HG03135 (cell line): ENCODE measurements around the gene IP6K1.
"Not testable (repeated sequence)": the region's sequence is repeated elsewhere in the genome, so short reads cannot be mapped to it uniquely, and the experiment has no call there.

Experiments
- ATAC-seq: cut with Tn5 transposase; IDR thresholded peaks from one replicate; pipeline ENCODE4 v1.9.1; 2021; ENCODE audit warnings: mild to moderate bottlenecking, moderate library complexity; ENCODE audit not compliant: unreplicated experiment

IP6K1 gene

DNA sequence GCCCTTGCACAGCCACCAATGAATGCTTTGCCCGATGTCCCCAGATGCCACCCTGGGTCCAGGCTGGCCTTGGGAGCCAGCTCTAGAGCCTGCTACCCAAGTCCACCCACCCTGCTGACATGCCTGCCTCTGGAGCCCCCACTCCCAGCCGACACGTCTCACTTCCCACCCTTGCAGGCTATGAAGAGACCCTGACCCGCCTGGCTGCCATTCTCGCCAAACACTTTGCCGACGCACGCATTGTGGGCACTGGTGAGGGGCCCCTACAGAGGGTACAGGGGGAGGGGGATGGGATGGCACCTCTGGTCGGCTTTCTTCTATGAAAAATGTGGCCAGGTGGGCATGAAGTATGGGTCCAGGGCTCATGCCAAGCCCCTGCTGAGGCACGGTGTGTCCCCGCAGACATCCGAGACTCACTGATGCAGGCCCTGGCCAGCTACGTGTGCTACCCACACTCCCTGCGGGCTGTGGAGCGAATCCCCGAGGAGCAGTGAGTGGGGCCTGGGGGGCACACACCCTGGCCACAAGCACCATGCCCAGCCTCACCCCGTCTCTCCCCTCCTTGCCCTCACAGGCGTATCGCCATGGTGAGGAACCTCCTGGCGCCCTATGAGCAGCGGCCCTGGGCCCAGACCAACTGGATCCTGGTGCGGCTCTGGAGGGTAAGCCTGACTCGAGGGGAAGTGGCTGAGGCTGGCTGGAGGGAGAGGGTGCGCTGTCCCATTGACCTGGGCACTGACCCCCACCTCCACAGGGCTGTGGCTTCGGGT is 72.8 kb downstream of the IP6K1 start:
- no peak for ATAC-seq

DNA sequence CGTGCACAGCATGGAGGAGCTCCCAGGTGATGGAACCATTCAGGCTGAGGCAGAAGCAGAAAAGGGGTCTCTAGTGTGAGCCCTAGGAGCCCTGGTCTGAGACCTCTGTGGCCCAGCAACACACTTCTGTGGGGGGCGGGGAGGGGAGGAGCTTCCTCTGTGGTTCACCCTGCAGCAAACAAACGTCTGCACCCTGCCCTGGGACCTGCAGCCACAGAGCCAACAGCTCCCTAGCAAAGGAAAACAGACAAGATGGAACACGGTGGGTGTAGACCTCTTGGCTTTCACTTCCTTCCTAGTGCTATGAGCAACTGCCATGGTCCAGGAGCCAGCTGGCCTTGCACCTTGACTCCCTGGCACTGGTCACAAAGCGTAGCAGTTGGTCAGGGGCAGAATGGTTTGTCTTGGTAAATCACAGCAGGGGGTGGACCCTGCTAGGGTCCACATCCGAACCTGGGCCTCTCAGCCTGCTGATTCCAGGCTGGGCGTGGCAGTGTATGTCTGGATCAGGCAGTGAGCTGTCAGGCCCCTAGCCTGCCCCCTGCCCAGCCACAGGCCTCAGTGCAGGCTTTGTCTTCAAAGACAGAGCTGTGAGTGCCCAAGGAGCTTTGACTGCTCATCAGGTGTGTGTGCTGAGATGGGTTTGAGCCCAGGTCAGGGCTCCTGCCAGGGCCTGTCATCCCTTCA is 73.6 kb downstream of the IP6K1 start:
- ATAC-seq: no peak

DNA sequence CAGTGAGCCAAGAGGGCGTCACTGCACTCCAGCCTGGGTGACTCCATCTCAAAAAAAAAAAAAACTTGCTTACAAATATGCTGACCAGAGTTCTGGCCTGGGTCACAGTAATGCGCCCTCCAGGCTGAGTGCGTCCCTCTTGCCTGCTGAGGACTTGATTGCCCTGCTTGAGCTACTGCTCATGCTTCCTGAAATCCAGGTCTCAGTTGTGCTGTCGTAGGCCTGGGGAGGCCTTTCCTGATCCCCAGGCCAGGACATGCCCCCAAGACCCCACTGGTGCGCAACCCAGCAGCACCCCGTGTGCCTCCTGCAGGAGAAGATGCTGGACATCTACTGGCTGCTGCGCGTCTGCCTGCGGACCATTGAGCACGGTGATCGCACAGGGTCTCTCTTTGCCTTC is 74.2 kb downstream of the IP6K1 start:
- ATAC-seq: no peak

DNA sequence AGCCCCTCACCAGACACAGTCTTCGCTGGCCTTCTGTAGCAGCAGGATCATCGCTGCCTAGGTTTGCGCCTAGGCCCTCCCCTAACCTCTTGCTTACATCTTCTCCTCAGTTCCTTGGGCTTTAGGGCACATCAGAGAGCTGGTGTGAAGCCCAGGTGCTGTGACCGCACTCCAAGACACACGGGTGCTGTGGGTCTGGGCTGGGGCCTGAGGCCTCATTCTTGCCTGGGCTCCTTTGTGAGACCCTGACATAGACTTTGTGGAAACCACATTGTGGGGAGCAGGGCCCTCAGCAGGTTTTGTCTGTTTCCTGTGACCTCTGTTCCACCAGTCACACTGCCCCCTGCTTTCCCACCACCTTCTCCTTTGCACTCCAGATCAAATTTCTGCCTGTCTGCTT is 74.9 kb downstream of the IP6K1 start:
- no peak for ATAC-seq

DNA sequence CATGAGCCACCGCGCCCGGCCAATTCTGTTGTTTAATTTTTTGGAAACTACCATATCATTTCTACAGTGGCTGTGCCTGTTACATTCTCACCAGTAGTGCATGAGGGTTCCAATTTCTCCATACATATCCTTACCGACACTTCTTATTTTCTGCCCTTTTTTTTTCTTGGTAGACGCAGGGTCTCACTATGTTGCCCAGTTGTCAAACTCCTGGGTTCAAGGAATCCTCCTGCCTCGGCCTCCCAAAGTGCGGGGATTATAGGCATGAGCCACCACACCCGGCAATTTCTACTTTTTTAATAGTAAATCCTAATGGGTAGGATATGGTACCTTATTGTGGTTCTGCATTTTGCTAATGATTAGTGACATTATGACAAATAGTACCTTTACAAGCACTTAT is 76.5 kb downstream of the IP6K1 start:
- ATAC-seq: no peak

DNA sequence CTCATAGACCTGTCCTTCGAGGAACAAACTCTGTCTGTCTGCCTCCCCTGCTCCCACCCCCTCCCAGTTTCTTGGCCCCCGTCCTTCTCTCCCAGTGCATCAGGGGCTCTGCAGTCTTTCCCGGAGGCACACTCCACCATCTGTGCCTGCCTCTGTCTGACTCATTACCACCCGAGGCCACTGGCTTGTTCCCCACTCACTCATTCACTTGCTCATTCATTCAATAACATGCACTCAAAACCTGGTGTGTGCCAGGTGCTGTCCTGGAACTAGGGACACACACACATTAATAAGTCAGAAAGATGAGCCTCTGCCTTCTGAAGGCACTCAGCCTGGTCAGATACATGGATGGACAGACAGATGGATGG is 79.2 kb downstream of the IP6K1 start:
- ATAC-seq: no peak

DNA sequence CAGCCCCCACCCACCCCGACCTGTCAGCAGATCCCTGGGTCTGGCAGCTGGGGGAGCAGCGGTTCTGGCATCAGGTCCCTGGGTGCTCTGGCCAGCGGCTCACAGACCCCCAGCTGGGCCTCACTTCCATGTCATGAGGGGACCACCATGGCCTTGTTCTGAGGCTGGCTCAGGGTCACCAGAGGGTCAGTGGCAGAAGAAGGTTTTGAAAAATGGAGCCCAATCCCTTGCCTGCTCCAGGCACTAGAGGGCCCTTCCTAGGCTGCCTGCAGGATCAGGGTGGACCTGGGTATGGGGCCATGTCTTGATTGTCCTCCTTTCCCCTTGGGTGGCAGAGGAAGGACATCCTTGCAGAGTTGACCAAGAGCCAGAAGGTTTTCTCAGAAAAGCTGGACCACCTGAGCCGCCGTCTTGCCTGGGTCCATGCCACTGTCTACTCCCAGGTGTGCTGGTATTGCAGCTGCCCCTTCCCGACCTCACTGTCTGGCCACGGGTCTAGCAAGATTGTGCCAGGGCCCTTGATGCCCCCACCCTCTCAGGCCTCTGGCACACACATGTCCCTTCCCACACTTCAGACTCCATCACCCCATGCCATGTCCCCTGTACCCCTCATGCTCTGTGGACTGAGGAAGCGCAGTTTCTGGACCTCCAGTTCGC is 79.8 kb downstream of the IP6K1 start:
- ATAC-seq: no peak

DNA sequence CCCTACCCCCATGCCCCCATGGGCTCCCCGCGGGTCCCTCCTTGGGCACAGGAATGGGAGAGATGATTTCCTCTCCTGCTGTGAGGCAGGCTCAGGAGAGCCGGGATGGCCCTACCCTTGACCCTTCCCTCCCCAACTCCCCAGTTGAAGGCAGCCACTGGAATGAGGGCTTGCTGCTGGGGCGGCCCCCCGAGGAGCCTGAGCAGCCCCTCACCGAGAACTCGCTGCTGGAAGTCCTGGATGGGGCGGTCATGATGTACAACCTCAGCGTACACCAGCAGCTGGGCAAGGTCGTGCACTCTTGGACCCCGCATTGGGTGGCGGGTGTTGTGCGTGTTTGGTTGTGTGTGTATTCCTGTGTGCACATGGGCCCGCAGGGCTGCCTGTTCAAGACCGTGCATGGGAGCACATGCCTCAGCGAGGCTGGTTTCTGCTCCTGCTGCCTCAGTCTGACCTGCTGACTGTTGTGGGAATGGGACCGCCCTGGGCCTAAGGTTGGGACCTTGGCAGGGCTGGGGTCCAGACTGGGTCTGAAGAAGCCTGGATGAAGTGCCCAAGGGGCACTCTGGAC is 80.9 kb downstream of the IP6K1 start:
- no peak for ATAC-seq

DNA sequence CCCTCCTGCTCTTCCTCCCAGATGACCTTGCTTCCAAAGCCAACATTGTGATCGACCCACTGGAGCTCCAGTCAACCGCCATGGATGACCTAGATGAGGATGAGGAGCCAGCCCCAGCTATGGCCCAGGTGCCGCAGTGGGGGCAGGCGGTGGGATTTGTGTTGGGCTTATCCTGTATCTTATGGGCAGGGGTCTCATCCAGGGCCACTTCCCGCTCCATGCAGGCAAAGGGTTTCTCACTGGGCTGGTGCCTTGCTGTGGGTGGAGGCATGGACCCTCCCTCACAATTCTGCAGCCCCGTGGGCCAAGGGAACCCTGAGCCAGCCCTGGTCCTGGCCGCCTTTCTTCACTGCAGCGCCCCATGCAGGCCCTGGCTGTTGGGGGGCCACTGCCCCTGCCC is 81.7 kb downstream of the IP6K1 start:
- ATAC-seq: no peak

DNA sequence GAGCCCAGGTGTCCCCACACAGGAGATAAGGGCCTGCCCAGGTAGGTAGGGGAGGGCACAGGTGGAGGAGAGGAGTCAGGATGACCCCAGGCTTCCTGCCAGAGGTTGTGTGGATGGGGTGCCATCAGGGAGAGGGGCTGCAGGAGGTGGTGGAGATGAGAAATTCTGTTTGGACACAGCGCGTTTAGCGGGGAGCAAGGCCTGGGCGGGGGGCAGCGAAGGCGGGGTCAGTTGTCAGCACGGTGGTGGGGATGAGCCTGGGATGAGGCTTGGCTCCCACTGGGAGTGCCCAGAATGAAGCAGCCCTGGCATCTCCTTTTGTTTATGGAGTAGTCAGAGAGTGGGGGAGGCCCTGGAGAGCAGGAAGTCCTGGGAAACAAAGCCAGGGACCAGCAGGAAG is 82.4 kb downstream of the IP6K1 start:
- ATAC-seq: no peak

DNA sequence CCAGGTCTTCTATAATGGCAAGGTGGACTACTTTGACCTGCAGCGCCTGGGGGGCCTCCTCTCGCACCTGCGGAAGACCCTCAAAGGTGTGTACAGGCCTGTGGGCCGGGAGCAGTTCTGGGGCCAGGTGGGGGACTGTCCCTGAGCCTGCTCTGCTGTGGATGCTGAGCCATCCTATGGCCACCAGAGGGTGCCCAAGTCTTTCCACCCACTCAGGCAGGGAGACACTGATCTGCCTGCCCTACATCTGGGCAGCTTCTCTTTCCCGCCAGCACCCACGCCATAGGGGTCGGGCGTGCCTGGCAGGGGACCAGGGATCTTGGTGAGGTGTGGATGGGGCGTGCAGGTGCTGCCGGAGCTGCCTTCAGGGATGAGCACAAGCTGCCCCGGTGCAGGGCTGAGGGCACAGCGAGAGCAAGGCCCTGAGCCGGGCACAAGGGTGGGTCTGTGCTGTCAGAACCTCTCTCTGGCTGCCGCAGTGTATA is 82.9 kb downstream of the IP6K1 start:
- ATAC-seq: no peak

DNA sequence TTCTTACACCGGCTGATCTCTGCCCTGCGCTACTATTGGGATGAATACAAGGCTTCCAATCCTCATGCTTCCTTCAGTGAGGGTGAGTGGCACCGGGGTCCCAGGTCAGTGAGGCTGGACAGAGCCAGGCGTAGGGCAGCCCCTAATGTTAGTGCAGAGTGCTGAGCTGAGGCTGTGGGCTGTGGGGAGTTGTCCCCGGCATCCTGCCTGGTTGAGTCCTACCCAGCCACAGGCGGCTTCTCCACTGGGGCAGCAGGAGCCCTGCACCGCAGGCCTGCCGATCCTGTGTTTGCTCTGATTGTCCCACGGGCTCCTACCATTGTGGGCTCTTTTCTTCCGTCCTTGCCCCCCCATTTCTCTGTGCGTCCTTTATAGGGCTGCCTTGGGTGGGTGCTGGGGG is 83.7 kb downstream of the IP6K1 start:
- ATAC-seq: no peak

DNA sequence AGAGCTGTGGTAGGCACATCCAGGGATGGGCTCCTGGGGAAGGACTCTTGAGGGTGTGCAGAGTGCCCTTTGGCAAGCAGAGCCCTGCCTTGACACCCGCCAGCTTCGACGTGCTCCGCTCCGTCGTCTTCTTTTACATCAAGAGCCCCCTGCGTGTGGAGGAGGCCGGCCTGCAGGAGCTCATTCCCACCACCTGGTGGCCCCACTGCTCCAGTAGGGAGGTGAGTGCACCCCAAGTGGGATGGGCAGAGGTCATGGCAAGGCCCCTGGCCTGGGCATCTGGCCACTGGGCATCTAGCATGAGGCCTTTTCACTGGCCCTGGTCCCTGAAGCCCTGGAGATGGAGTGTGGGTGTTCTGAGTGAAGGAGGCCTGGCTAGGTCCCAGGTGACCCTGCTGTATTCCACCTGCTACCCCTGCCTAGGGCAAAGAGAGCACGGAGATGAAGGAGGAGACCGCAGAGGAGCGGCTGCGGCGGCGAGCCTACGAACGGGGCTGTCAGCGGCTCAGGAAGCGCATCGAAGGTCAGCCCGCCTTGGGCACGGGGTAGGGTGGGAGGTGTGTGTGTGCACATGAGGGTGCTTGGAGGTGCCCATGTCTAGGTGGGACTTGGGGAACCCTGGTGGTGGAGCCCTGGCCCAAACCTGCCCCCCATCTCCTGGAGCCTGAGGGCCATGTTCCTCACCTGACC is 84.8 kb downstream of the IP6K1 start:
- no peak for ATAC-seq

DNA sequence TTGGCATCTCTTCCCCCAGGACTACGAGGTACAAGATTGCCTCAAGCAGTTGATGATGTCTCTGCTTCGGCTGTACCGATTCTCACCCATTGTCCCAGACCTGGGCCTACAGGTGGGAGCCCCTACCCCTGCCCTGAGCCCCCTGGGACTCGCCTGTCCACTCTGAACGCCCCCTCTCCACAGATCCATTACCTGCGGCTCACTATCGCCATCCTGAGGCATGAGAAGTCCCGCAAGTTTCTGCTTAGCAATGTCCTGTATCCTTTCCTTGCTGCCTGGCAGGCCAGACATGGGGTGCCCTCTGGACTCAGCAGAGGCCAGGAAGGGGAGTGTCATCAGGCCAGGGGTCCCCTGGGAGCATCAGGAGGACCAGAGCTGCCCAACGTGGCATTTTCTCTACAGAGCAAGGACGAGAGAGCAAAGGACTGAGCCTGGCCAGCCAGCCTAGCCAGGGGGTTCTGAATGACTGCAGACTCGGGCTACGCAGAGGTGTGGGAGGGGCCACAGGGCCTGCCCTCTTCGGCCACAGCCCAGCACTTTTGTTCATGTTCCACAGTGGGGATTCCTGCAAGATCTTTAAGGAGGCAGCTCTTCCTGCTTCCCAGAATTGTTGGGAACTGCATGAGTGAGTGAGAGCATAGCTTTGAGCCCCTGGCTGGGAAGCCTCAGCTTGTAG is 85.8 kb downstream of the IP6K1 start:
- no peak for ATAC-seq

DNA sequence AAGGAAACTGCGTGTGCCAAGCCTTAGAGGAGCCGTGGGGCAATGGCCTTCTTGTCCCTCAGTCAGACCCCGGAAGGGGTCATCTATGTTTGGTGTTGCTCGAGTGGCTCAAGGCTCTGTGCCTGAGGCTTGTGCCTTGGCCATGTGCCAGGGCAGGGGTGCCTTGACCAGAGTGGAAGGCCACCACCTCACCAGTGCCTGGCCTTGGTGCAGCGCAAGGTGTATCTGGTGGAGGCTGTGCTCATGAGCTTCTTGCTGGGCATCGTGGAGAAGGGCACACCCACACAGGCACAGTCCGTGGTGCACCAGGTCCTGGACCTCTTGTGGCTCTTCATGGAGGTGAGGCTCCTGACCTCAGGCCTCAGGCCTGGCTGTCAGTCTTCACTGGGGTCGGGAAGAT is 86.3 kb downstream of the IP6K1 start:
- ATAC-seq: no peak

DNA sequence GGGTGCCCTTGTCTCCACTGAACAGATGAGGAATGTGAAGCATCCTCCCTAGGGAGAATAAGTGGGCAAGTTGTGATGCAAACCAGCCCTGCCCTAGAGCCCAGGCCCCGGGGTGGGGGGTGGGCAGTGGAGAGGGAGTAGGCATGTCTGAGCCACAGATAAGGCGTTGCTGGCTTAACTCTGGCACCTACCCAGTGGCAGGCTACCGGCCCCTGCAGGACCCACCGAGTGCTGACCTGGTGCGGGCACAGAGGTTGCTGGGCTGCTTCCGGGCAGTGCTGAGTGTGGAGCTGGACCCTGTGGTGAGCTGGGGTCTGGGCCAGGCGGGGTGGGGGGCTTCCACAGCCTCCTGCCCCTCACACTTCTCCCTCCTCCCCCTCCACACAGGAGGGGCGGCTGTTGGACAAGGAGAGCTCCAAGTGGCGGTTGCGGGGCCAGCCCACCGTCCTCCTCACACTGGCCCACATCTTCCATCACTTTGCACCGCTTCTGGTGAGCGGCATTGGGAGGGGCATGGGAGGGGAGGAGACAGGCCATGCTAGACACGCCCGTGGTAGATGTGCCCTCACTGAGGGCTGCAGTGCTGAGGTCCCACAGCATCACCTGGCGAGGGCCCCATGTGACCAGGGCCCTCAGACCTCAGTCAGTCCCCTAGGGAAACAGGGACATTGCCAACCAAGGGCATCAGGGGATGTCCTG is 86.9 kb downstream of the IP6K1 start:
- no peak for ATAC-seq

DNA sequence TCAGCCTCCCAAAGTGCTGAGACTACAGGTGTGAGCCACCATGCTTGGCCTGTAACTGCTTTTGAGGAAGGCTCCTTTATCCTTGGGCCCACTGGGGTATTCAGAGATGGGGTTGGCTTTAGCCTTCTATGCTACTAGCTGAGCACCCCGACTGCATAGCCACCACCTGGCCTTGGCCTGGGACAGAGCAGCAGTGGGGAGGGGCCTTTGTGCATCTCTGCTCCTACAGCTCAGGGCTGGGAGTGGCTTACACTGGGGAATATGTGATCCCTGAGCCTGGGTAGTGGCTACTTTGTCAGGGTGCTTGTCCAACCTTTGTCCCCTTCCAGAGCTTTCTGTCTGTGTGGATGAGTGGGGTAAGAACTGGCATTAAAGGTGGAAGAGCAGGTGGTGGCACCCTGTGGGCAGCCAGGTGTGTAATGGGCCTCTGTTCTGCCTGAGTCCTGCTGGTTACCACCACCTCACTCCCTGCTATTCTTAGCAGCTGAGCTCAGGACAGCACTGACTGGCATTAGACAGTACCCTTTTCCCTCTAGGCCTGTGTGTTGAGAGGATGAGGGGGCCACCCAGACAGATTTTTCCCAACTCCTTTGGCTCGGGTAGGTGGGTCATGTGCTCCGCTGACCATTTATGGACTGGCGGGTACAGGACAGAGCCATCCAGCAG is 90.9 kb downstream of the IP6K1 start:
- not testable (repeated sequence) for ATAC-seq

DNA sequence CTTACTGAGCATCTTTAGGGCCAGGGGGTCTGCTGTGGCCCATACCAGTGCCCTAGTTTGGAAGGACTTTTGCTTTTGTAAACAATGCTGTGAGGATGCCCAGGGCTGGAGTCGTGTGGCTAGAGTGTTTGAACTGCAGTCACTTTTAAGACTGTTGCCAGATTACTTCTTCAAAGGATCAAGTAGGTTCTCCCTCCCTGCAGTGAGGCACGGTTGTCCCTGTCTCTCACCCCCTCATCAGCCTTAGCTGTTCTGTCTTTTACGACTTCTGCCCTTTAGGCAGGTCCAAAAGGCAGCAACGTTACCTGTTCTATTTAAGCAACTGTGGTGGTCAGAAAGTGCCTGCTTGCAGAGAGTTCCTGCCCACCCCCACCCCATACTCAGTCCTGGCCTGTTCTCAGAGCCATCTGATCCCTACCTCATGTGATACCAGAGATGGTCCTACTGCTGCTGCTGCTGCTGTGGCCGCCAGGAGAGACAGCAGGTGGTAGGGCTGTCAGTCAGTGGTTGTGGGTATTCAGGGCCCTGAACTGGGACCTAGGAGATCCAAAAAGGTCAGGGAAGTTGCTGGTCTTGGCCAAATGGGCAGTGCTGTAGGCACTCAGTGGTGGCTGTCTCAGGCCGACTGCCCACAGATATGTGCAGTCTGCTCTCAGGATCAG is 91.8 kb downstream of the IP6K1 start:
- ATAC-seq: not testable (repeated sequence)

DNA sequence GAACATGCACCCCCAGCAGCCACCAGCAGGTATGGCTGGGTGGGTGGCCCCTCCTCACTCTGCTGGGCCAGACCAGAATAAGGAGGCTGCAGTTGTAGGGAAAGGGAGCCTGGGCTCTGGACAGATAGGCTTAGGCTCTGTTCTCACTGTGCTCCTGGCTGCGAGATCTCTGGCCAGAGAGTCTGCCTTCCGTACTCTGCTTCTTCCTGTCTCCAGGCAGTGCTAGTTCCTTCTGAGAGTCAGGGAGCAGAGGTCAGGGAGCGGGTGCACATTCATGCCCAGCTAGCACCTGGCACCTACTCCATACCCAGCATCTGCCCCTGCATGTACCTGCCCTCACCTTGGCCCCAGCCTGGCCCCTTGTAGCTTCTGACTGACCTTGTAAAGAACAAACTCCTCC is 94.9 kb downstream of the IP6K1 start:
- not testable (repeated sequence) for ATAC-seq
